SK-N-SH treated with all-trans-retinoic acid at 6 μM for 48 hours (cell line): Measurements from ENCODE around the gene AKAP8L.

Source experiments
- ATAC-seq: fragments of 200-7000 bp; cut with Tn5 transposase; 3 replicates; pipeline ENCODE4 v1.9.1; 2020; ENCODE audit warnings: mild to moderate bottlenecking, moderate library complexity
- ARNTL ChIP-seq: fragments of 450-650 bp; formaldehyde crosslinking; IDR thresholded peaks from 2 replicates; pipeline ENCODE4 v1.5.0; 2020; ENCODE audit warnings: low read depth, mild to moderate bottlenecking, moderate library complexity, borderline replicate concordance
- BACH2 ChIP-seq: fragments of 250-450 bp; sonication (Bioruptor Pico); IDR thresholded peaks from 2 replicates; pipeline ENCODE4 v1.9.0; 2021; ENCODE audit warnings: mild to moderate bottlenecking, borderline replicate concordance
- CREB5 ChIP-seq: fragments of 250-450 bp; sonication (Bioruptor Pico); IDR thresholded peaks from 2 replicates; pipeline ENCODE4 v1.5.1; 2020; ENCODE audit warnings: low read depth, mild to moderate bottlenecking, moderate library complexity
- CSDC2 ChIP-seq: fragments of 250-450 bp; sonication (Bioruptor Pico); IDR thresholded peaks from 2 replicates; pipeline ENCODE4 v1.5.0; 2020; ENCODE audit warnings: mild to moderate bottlenecking, moderate library complexity
- CSRNP3 ChIP-seq: fragments of 250-450 bp; sonication (Bioruptor Pico); IDR thresholded peaks from 2 replicates; pipeline ENCODE4 v1.5.1; 2021; ENCODE audit warnings: mild to moderate bottlenecking, moderate library complexity
- ESRRG ChIP-seq: fragments of 250-450 bp; sonication (Bioruptor Pico); IDR thresholded peaks from 2 replicates; pipeline ENCODE4 v1.6.1; 2021; ENCODE audit warnings: mild to moderate bottlenecking
- GLIS3 ChIP-seq: fragments of 250-450 bp; sonication (Bioruptor Pico); IDR thresholded peaks from 2 replicates; pipeline ENCODE4 v1.5.0; 2020; ENCODE audit warnings: mild to moderate bottlenecking, moderate library complexity
- ISL1 ChIP-seq: fragments of 250-450 bp; sonication (Bioruptor Pico); IDR thresholded peaks from 2 replicates; pipeline ENCODE4 v2.1.2; 2022; ENCODE audit warnings: mild to moderate bottlenecking, moderate library complexity
- OSR1 ChIP-seq: fragments of 250-450 bp; sonication (Bioruptor Pico); IDR thresholded peaks from 2 replicates; pipeline ENCODE4 v1.8.0; 2022; ENCODE audit warnings: moderate library complexity, mild to moderate bottlenecking, inconsistent platforms
- PATZ1 ChIP-seq: fragments of 250-450 bp; sonication (Bioruptor Pico); IDR thresholded peaks from 2 replicates; pipeline ENCODE4 v1.8.0; 2020; ENCODE audit warnings: mild to moderate bottlenecking, moderate library complexity, borderline replicate concordance
- PPARA ChIP-seq: fragments of 250-450 bp; sonication (Bioruptor Pico); IDR thresholded peaks from 2 replicates; pipeline ENCODE4 v1.5.0; 2020; ENCODE audit warnings: mild to moderate bottlenecking, borderline replicate concordance
- RARB ChIP-seq: fragments of 250-450 bp; sonication (Bioruptor Pico); IDR thresholded peaks from 2 replicates; pipeline ENCODE4 v1.8.0; 2021; ENCODE audit warnings: mild to moderate bottlenecking, moderate library complexity
- SNAI2 ChIP-seq: fragments of 250-450 bp; sonication (Bioruptor Pico); IDR thresholded peaks from 2 replicates; pipeline ENCODE4 v1.5.0; 2020; ENCODE audit warnings: mild to moderate bottlenecking, moderate library complexity
- TCF4 ChIP-seq: fragments of 250-450 bp; sonication (Bioruptor Pico); IDR thresholded peaks from 2 replicates; pipeline ENCODE4 v1.8.0; 2021; ENCODE audit warnings: mild to moderate bottlenecking, moderate library complexity, borderline replicate concordance
- TOX ChIP-seq: fragments of 250-450 bp; sonication (Bioruptor Pico); IDR thresholded peaks from 2 replicates; pipeline ENCODE4 v1.8.0; 2021; ENCODE audit warnings: mild to moderate bottlenecking, moderate library complexity, borderline replicate concordance
- ZC3H10 ChIP-seq: fragments of 250-450 bp; sonication (Bioruptor Pico); IDR thresholded peaks from 2 replicates; pipeline ENCODE4 v1.5.1; 2021; ENCODE audit warnings: mild to moderate bottlenecking, moderate library complexity
- ZFP3 ChIP-seq: fragments of 250-450 bp; sonication (Bioruptor Pico); IDR thresholded peaks from 2 replicates; pipeline ENCODE4 v1.5.0; 2020; ENCODE audit warnings: mild to moderate bottlenecking, moderate library complexity
- ZFP30 ChIP-seq: fragments of 450-650 bp; formaldehyde crosslinking; IDR thresholded peaks from 2 replicates; pipeline ENCODE4 v1.5.0; 2022; ENCODE audit warnings: mild to moderate bottlenecking, moderate library complexity
- ZNF565 ChIP-seq: fragments of 450-650 bp; formaldehyde crosslinking; conservative IDR thresholded peaks from 2 replicates; pipeline ENCODE4 v1.5.0; 2020; ENCODE audit warnings: low read depth, mild to moderate bottlenecking, moderate library complexity
- ZNF70 ChIP-seq: fragments of 450-650 bp; formaldehyde crosslinking; IDR thresholded peaks from 2 replicates; pipeline ENCODE4 v1.5.0; 2020; ENCODE audit warnings: mild to moderate bottlenecking, moderate library complexity
- ZNF8 ChIP-seq: fragments of 450-650 bp; formaldehyde crosslinking; IDR thresholded peaks from 2 replicates; pipeline ENCODE4 v1.5.0; 2020; ENCODE audit warnings: mild to moderate bottlenecking, moderate library complexity

The AKAP8L gene

DNA sequence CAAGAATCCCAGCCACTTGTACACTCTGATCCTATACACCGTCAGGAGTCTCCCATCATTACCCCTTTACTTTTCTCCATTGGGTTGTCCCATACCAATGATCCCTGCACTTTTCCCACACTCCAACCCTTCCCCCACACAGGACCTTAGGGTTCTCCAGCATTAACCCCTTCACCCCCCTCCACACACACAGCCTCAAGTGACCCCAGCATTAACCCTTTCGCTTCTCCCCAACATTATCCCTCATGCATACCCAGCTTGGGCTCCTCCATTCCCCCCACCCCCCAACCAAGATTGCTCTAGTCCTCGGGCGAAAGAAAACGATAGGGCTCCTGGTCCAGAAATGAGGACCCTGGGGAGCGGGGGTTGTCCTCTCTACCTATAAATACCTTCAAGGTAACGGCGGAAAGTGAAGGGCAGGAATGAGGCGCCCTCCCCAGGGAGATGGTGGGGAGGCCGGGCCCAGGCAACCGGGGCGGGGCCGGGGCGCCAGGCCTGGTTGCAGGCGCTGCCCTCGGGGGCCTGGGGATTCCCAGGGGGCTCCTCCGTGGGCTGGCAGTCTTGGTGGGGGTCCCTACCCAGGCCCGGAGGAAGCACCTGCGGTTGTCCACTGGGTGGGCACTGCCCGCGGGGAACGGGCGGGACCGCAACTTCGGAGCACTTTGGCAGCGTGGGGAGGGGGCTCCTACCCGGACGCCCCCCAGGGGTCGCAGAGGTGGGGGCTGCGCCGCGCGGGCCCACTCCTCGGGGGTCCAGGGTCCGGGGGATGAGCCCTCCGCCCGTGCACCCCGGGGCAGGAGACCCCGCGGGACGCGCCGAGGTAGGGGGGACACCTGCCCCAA is 30.2 kb upstream of the AKAP8L start:
- ATAC-seq, result no peak
- no peak for TF ChIP-seq TOX
- TF ChIP-seq CSRNP3 (CRISPR knock-in tag), result no peak
- TF ChIP-seq CSDC2 (CRISPR knock-in tag), result no peak
- no peak for TF ChIP-seq PATZ1 (CRISPR knock-in tag)
- no peak for TF ChIP-seq TCF4 (CRISPR knock-in tag)
- TF ChIP-seq PPARA (CRISPR knock-in tag), result no peak
- no peak for TF ChIP-seq ZNF8
- TF ChIP-seq CREB5, result no peak
- TF ChIP-seq ZFP30 (CRISPR knock-in tag), result no peak
- TF ChIP-seq ZC3H10 (CRISPR knock-in tag), result no peak
- TF ChIP-seq ZNF565, result no peak
- no peak for TF ChIP-seq SNAI2
- no peak for TF ChIP-seq ZNF70
- no peak for TF ChIP-seq ZFP3 (CRISPR knock-in tag)
- no peak for TF ChIP-seq GLIS3 (CRISPR knock-in tag)
- no peak for TF ChIP-seq BACH2
- no peak for TF ChIP-seq RARB (CRISPR knock-in tag)
- TF ChIP-seq ARNTL (CRISPR knock-in tag), result no peak
- no peak for TF ChIP-seq ISL1 (CRISPR knock-in tag)

DNA sequence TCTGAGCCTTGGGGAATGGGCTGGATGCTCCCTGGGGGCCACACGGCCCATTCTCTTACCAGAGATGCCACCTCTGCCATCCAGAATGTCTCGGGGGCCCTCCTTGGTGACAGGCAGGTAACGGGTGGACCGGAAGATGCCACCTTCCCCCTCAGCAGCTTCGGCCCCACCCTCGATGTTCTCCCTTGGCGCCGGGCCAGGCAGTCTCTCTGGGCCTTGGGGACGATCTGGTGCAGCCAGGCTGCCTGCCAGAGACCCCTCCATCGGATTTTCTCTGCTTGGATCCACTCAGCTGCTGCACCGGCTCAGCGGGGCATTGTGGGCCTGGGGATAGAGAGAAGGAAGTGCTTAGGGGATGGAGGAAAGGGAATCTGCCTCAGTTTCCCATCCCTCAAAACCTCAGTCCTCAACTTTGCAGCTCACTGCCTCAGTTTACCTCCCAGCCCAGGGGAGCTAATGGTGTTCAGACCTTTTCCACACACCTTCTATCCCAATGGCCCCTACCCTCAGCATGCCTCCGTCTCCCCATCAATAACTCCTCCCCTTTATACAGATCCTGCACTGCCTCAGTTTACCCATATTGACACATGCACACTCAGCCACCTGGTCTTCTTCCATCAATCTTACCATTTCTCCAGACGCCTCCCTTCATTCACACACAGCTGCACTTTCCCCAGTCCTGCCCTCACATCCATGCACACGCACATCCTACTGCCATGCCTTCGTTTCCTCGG is 29.4 kb upstream of the AKAP8L start:
- no peak for TF ChIP-seq ISL1 (CRISPR knock-in tag)
- no peak for TF ChIP-seq ESRRG (CRISPR knock-in tag)
- no peak for TF ChIP-seq TOX
- TF ChIP-seq CREB5, result no peak
- no peak for TF ChIP-seq ZFP30 (CRISPR knock-in tag)
- no peak for TF ChIP-seq CSRNP3 (CRISPR knock-in tag)
- no peak for TF ChIP-seq ZC3H10 (CRISPR knock-in tag)
- TF ChIP-seq OSR1 (CRISPR knock-in tag), result no peak
- TF ChIP-seq ZNF8, result no peak
- TF ChIP-seq PATZ1 (CRISPR knock-in tag), result no peak
- no peak for TF ChIP-seq ZNF565
- no peak for ATAC-seq
